ENCODE data around the gene AGBL1.

Gene AGBL1

GRCh38 chr15:86317384-86317740, 237.7 kb downstream of the AGBL1 start:
- no peak for DNase-seq (ENCODE audit: low read depth in 2 of 2)

GRCh38 chr15:86322629-86323028, 243.0 kb downstream of the AGBL1 start:
- DNase-seq (ENCODE audit: low read depth in 2 of 2): no peak

GRCh38 chr15:86327230-86327865, 247.7 kb downstream of the AGBL1 start:
- DNase-seq (ENCODE audit: low read depth in 2 of 2): no peak

GRCh38 chr15:86328658-86329057, 249.0 kb downstream of the AGBL1 start:
- no peak for DNase-seq (ENCODE audit: low read depth in 2 of 2)

- DNase-seq (ENCODE audit: low read depth in 2 of 2): no peak
Measured at GRCh38 chr15:86329311-86330013, 249.8 kb downstream of the AGBL1 start.

- DNase-seq (ENCODE audit: low read depth in 2 of 2): no peak
Measured at GRCh38 chr15:86333819-86334218, 254.1 kb downstream of the AGBL1 start.

GRCh38 chr15:86336051-86336788, 256.5 kb downstream of the AGBL1 start:
- no peak for DNase-seq (ENCODE audit: low read depth in 2 of 2)

GRCh38 chr15:86337071-86337470, 257.4 kb downstream of the AGBL1 start:
- no peak for DNase-seq (ENCODE audit: low read depth in 2 of 2)

- DNase-seq (ENCODE audit: low read depth in 2 of 2): no peak
Measured at GRCh38 chr15:86347245-86347644, 267.6 kb downstream of the AGBL1 start.

GRCh38 chr15:86349565-86349964, 269.9 kb downstream of the AGBL1 start:
- DNase-seq (ENCODE audit: low read depth in 2 of 2): no peak

- DNase-seq (ENCODE audit: low read depth in 2 of 2): no peak
Measured at GRCh38 chr15:86353213-86353612, 273.5 kb downstream of the AGBL1 start.

GRCh38 chr15:86355361-86355760, 275.7 kb downstream of the AGBL1 start:
- DNase-seq (ENCODE audit: low read depth in 2 of 2): no peak

GRCh38 chr15:86355801-86356200, 276.1 kb downstream of the AGBL1 start:
- no peak for DNase-seq (ENCODE audit: low read depth in 2 of 2)

GRCh38 chr15:86362555-86362954, 282.9 kb downstream of the AGBL1 start:
- DNase-seq (ENCODE audit: low read depth in 2 of 2): no peak

- no peak for DNase-seq (ENCODE audit: low read depth in 2 of 2)
Measured at GRCh38 chr15:86373147-86373546, 293.5 kb downstream of the AGBL1 start.

GRCh38 chr15:86375733-86376280, 296.1 kb downstream of the AGBL1 start:
- no peak for DNase-seq (ENCODE audit: low read depth in 2 of 2)

- DNase-seq (ENCODE audit: low read depth in 2 of 2): no peak
Measured at GRCh38 chr15:86377914-86378313, 298.2 kb downstream of the AGBL1 start.

- DNase-seq (ENCODE audit: low read depth in 2 of 2): no peak
Measured at GRCh38 chr15:86382341-86382740, 302.7 kb downstream of the AGBL1 start.

GRCh38 chr15:86383611-86384010, 303.9 kb downstream of the AGBL1 start:
- no peak for DNase-seq (ENCODE audit: low read depth in 2 of 2)

- DNase-seq (ENCODE audit: low read depth in 2 of 2): no peak
Measured at GRCh38 chr15:86384186-86384585, 304.5 kb downstream of the AGBL1 start.

- DNase-seq (ENCODE audit: low read depth in 2 of 2): no peak
Measured at GRCh38 chr15:86392296-86392695, 312.6 kb downstream of the AGBL1 start.

GRCh38 chr15:86392874-86393273, 313.2 kb downstream of the AGBL1 start:
- no peak for DNase-seq (ENCODE audit: low read depth in 2 of 2)

GRCh38 chr15:86394866-86395265, 315.2 kb downstream of the AGBL1 start:
- no peak for DNase-seq (ENCODE audit: low read depth in 2 of 2)
